ENCODE measurements around the gene VDAC1. TPM values are rescaled to one million over a fixed set of nuclear protein-coding genes. Genes with fewer than 3 reads are reported as not detected.

Gene VDAC1
- total and polyA plus RNA-seq, 2 donors (not counting 3 experiments of a cell fraction or from before 2014, with no cell fraction given), result 116 to 247 TPM

- dilution Hi-C loops (cut with MboI; ENCODE audit: extremely low pct_ligation_motif_present, low sequenced_read_pairs) (no loop called here), intact Hi-C loops (cut with micrococcal nuclease) (no loop called here)
- peaks cover 0 to 2% of the 10 kb centered on the region in 2 experiments for H3K27me3 ChIP-seq (ENCODE audit: control insufficient read depth in 2 of 2, insufficient read depth in 2 of 2, low read length in 2 of 2)
- H3K4me1 ChIP-seq (ENCODE audit: control insufficient read depth, extremely low read depth, insufficient read depth, low read length), result no peaks in the 10 kb centered on the region
- no TSS peak for BruUV-seq (replicated peaks)
- H2AFZ ChIP-seq (ENCODE audit: low read depth, low read length), result no peak overlapping the region
- no peak overlapping the region for H3K4me2 ChIP-seq (ENCODE audit: insufficient read depth, low read length)
- H3K36me3 ChIP-seq (ENCODE audit: control insufficient read depth in 2 of 2, extremely low read depth in 1 of 2, insufficient read depth in 2 of 2, low read length in 2 of 2), result no peaks in the 10 kb centered on the region
- POLR2A ChIA-PET, result no interaction called here
- FAIRE-seq, result no peak
- no peaks in the 10 kb centered on the region for H3K9me3 ChIP-seq (replicated peaks; ENCODE audit: control insufficient read depth, insufficient read depth, low read length)
- H3K9ac ChIP-seq (replicated peaks; ENCODE audit: extremely low read depth, insufficient read depth, low read length), result no peak overlapping the region
- H4K20me1 ChIP-seq (replicated peaks; ENCODE audit: control insufficient read depth, extremely low read depth, insufficient read depth, low read length), result no peaks in the 10 kb centered on the region
- CTCF ChIA-PET, result interaction anchor here (0.8 to 10.9 kb wide), 9 partner anchors 9 to 97 kb away, joined by 3 to 517 read pairs (median 4); partner anchors contain the start of gene VDAC1
- no peak overlapping the region for H3K27ac ChIP-seq (ENCODE audit: insufficient read depth, low read depth, low read length)
- TF ChIP-seq MAX (IDR thresholded peaks at IDR 0.05; ENCODE audit: insufficient read depth, insufficient read length) (no peak), FOS (IDR thresholded peaks at IDR 0.05; ENCODE audit: borderline replicate concordance, insufficient read depth, low read length) (no peak), MYC (IDR thresholded peaks at IDR 0.05; ENCODE audit: low read depth, low read length) (no peak), JUN (IDR thresholded peaks at IDR 0.05; ENCODE audit: borderline replicate concordance, insufficient read depth, insufficient read length, low read depth) (no peak), CTCF (IDR thresholded peaks at IDR 0.05; ENCODE audit: extremely low read depth in 1 of 2, insufficient read depth in 1 of 2, low read depth in 1 of 2, low read length in 2 of 2) (no peak), POLR2A (IDR thresholded peaks at IDR 0.05; ENCODE audit: low read depth, low read length) (no peak), EZH2 (IDR thresholded peaks at IDR 0.05; ENCODE audit: borderline replicate concordance, low read depth, low read length, severe bottlenecking) (no peak), POLR2AphosphoS5 (IDR thresholded peaks at IDR 0.05; ENCODE audit: insufficient read depth, low read depth, low read length) (no peak), GATA2 (IDR thresholded peaks at IDR 0.05; ENCODE audit: insufficient read depth, insufficient read length, low read depth, low read length) (no peak)
- DNase-seq (ENCODE audit: low read depth, low spot score), result no peak
- no peaks in the 10 kb centered on the region for H3K9me1 ChIP-seq (replicated peaks; ENCODE audit: control insufficient read depth, extremely low read depth, insufficient read depth, low read length)
- H3K79me2 ChIP-seq (ENCODE audit: control insufficient read depth, insufficient read depth, low read length), result no peaks in the 10 kb centered on the region
- H3K4me3 ChIP-seq (replicated peaks in 1 of 3; ENCODE audit: insufficient read depth in 1 of 3, low read depth in 1 of 3, low read length in 3 of 3), result no peak overlapping the region
Observed at GRCh38 chr5:134043793-134044792, 39.3 kb upstream of the VDAC1 start.

Data from endothelial cell of umbilical vein (primary cell).